OCI-LY3 (cell line): Measurements from ENCODE around the gene SYT3.
A peak's percentile ranks its signal among the peaks of the same experiment; 100 is the strongest.

ENCODE experiments used
- H2AFZ ChIP-seq: fragments of 200-600, 300-600 bp; shearing (Covaris generic); 2 replicates; pipeline ENCODE4 v1.6.0; 2014; ENCODE audit warnings: antibody characterized with exemption, low read depth, low read length
- H3K27ac ChIP-seq: fragments of 200-600, 300-600 bp; sonication (generic); 2 replicates; pipeline ENCODE4 v1.5.1; 2014; ENCODE audit warnings: mild to moderate bottlenecking, low read length, moderate library complexity, mixed read lengths
- H3K27me3 ChIP-seq: fragments of 200-600, 300-600 bp; sonication (generic); 2 replicates; pipeline ENCODE4 v1.6.1; 2014; ENCODE audit warnings: low read depth, low read length, mixed read lengths
- H3K36me3 ChIP-seq: fragments of 200-600, 300-600 bp; sonication (generic); replicated peaks from 2 replicates; pipeline ENCODE3; 2014; ENCODE audit warnings: low read depth, low read length, mixed read lengths
- H3K4me1 ChIP-seq: fragments of 300-600, 200-600 bp; sonication (generic); 2 replicates; pipeline ENCODE4 v1.6.1; 2014; ENCODE audit warnings: low read length, mixed read lengths
- H3K4me2 ChIP-seq: fragments of 200-600, 300-600 bp; sonication (generic); 2 replicates; pipeline ENCODE4 v1.6.1; 2014; ENCODE audit warnings: low read length, mixed read lengths
- H3K4me3 ChIP-seq: fragments of 300-600, 200-600 bp; sonication (generic); 2 replicates; pipeline ENCODE4 v1.5.1; 2014; ENCODE audit warnings: antibody characterized with exemption, mild to moderate bottlenecking, low read length, moderate library complexity
- H3K79me2 ChIP-seq: fragments of 300-600, 200-600 bp; shearing (Covaris generic); 2 replicates; pipeline ENCODE4 v1.6.1; 2014; ENCODE audit warnings: mild to moderate bottlenecking, low read length, mixed read lengths
- H3K9ac ChIP-seq: fragments of 300-600, 200-600 bp; shearing (Covaris generic); 2 replicates; pipeline ENCODE4 v1.6.0; 2014; ENCODE audit warnings: mild to moderate bottlenecking, low read length, moderate library complexity
- H3K9me3 ChIP-seq: fragments of 200-600, 300-600 bp; shearing (Covaris generic); 2 replicates; pipeline ENCODE4 v1.6.1; 2014; ENCODE audit warnings: low read length, mixed read lengths; ENCODE audit not compliant: insufficient read depth
- H4K20me1 ChIP-seq: fragments of 200-600, 300-600 bp; sonication (generic); 2 replicates; pipeline ENCODE4 v1.6.1; 2016; ENCODE audit warnings: low read length, mixed read lengths; ENCODE audit not compliant: insufficient read depth
- CTCF ChIP-seq: fragments of 200-600, 300-600 bp; sonication (generic); IDR thresholded peaks from 2 replicates; pipeline ENCODE4 v1.5.1; 2014; ENCODE audit warnings: antibody characterized with exemption, low read length, low read depth
- EZH2phosphoT487 ChIP-seq: fragments of 200-600 bp; shearing (Covaris generic); IDR thresholded peaks from 2 replicates; pipeline ENCODE4 v1.6.1; 2018; ENCODE audit warnings: antibody characterized with exemption, mixed run types, low read depth

Gene SYT3

GRCh38 chr19:50651174-50651573, 11.5 kb upstream of the SYT3 start:
- Histone ChIP-seq H3K79me2 (no peaks in the 10 kb centered on the region), H3K9me3 (peaks cover 4% of the 10 kb centered on the region; the same call in 1 of the 2 replicates), H3K27ac (no peak overlapping the region), H3K4me3 (no peak overlapping the region), H3K27me3 (peaks cover 14% of the 10 kb centered on the region), H3K36me3 (no peaks in the 10 kb centered on the region), H4K20me1 (no peaks in the 10 kb centered on the region), H3K9ac (no peak overlapping the region), H3K4me2 (no peak overlapping the region), H3K4me1 (peaks cover 9% of the 10 kb centered on the region; the same call in 1 of the 2 replicates), H2AFZ (no peak overlapping the region)
- no peak for TF ChIP-seq CTCF
- no peak for TF ChIP-seq EZH2phosphoT487

- TF ChIP-seq EZH2phosphoT487 (no peak), CTCF (no peak)
- Histone ChIP-seq H3K4me2 (peak within 1 kb of the TSS; percentile 5; the same call in 1 of the 2 replicates), H3K79me2 (no peaks in the 10 kb centered on the region), H2AFZ (peak within 1 kb of the TSS; percentile 33; the same call in 1 of the 2 replicates), H3K9ac (no peak within 1 kb of the TSS), H4K20me1 (no peaks in the 10 kb centered on the region), H3K27ac (no peak within 1 kb of the TSS), H3K4me3 (no peak within 1 kb of the TSS), H3K36me3 (no peaks in the 10 kb centered on the region), H3K27me3 (peaks cover 21% of the 10 kb centered on the region), H3K4me1 (peaks cover 9% of the 10 kb centered on the region; the same call in 1 of the 2 replicates), H3K9me3 (no peaks in the 10 kb centered on the region)
These were observed 10.0 kb upstream of the SYT3 start, which contains the start of gene C19orf81 for GRCh38 chr19:50649433-50650391. TSS of gene C19orf81 (plus strand) at chr19:50649445. CDS start at chr19:50649445, 0 bp downstream.

GRCh38 chr19:50648659-50649058, 9.0 kb upstream of the SYT3 start:
- peaks cover 9% of the 10 kb centered on the region; the same call in 1 of the 2 replicates for H3K4me1 ChIP-seq
- no peak overlapping the region for H3K27ac ChIP-seq
- no peak overlapping the region for H3K9ac ChIP-seq
- H3K27me3 ChIP-seq = peaks cover 27% of the 10 kb centered on the region
- no peaks in the 10 kb centered on the region for H3K36me3 ChIP-seq
- no peaks in the 10 kb centered on the region for H3K9me3 ChIP-seq
- no peaks in the 10 kb centered on the region for H3K79me2 ChIP-seq
- no peaks in the 10 kb centered on the region for H4K20me1 ChIP-seq
- H3K4me3 ChIP-seq = no peak overlapping the region
- H2AFZ ChIP-seq = no peak overlapping the region
- H3K4me2 ChIP-seq = no peak overlapping the region
- TF ChIP-seq EZH2phosphoT487 (no peak), CTCF (no peak)
